Uterus (tissue), 2 donors: ENCODE measurements around the gene KIFC1.

Source experiments
- POLR2A ChIP-seq, 2 donors: fragments of 450-650 bp; IDR thresholded peaks; one replicate each; pipeline ENCODE4 v1.6.1; 2016; ENCODE audit warnings: antibody characterized with exemption in 2 of 2, mild to moderate bottlenecking in 1 of 2, moderate library complexity in 1 of 2
- TF ChIP-seq, protein P1 (sequence below), 4 experiments: fragments of 200-600 bp in 2 of 4; fragments of 450-650 bp in 2 of 4; sonication (generic) in 2 of 4; IDR thresholded peaks; one replicate each; pipeline ENCODE4 v1.5.1; 2016 to 2019; ENCODE audit warnings: antibody characterized with exemption in 4 of 4, mild to moderate bottlenecking in 2 of 4, moderate library complexity in 1 of 4

DNA sequence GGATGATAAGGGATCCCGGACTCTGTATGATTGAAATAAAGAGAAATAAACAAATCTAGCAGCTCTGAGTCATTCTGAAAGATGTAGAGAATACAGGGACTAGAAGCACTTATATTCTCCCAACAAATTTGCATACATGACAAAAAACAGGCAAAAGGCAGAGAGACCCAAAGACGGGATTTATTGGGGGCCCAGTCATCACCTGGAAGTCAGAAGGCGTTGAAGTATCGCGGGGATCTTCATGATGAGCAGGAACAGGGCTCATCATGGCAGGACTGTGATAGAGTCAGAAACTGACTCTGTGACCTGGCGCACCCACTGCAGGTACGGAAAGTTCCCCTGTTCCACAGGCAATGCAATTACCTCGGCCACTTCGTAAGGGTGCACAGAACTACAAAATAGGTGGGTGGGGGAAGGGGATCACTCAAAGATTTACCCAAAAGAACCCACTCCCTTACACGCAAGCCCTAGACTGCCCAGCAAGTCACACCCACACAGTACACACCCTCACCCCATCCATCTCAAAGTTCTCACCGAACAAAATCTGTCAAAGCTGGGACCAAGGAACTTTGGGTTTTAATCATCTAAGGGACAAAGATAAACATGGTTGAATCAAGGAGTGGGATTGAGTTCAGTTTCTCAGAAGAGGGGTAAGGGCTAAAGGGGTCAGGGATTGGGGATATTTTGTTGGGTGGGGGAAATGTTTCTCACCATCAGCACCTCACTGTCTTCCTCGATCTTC lies 24.9 kb downstream of the KIFC1 start:
- TF ChIP-seq POLR2A (IDR thresholded peaks at IDR 0.05) = no peak
- TF ChIP-seq, protein P1, sequence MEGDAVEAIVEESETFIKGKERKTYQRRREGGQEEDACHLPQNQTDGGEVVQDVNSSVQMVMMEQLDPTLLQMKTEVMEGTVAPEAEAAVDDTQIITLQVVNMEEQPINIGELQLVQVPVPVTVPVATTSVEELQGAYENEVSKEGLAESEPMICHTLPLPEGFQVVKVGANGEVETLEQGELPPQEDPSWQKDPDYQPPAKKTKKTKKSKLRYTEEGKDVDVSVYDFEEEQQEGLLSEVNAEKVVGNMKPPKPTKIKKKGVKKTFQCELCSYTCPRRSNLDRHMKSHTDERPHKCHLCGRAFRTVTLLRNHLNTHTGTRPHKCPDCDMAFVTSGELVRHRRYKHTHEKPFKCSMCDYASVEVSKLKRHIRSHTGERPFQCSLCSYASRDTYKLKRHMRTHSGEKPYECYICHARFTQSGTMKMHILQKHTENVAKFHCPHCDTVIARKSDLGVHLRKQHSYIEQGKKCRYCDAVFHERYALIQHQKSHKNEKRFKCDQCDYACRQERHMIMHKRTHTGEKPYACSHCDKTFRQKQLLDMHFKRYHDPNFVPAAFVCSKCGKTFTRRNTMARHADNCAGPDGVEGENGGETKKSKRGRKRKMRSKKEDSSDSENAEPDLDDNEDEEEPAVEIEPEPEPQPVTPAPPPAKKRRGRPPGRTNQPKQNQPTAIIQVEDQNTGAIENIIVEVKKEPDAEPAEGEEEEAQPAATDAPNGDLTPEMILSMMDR (IDR thresholded peaks at IDR 0.05) = no peak
